IMR-90 (cell line): Measurements from ENCODE around the gene APP. TPM values are rescaled to one million over a fixed set of nuclear protein-coding genes. Genes with fewer than 3 reads are reported as not detected.

ENCODE experiments used
- ATAC-seq: fragments of 200-7000 bp; cut with Tn5 transposase; 2 replicates; pipeline ENCODE4 v1.9.1; 2020; ENCODE audit warnings: low read depth, mild to moderate bottlenecking, moderate library complexity
- BruUV-seq: library from RNA; stranded (reverse); fragments of 400-500 nt; replicated peaks from 2 replicates; lab custom pipeline; 2021; lab: Mats Ljungman, UMichigan
- CTCF ChIA-PET: fragments of 300-600 bp; formaldehyde crosslinking; extraction: SDS; loops from one replicate; lab custom pipeline; 2021; ENCODE audit warnings: antibody characterized with exemption; lab: Yijun Ruan, JAX
- POLR2A ChIA-PET: fragments of 300-600 bp; sonication (Branson Sonifier 250); formaldehyde crosslinking; loops from one replicate; lab custom pipeline; 2022; ENCODE audit warnings: antibody characterized with exemption; ENCODE audit not compliant: unreplicated experiment; lab: Charles Lee
- DNase-seq: peaks from one replicate; pipeline ENCODE4 v3.0.0; 2013
- H2AFZ ChIP-seq: replicated peaks from 2 replicates; pipeline ENCODE3; 2013; ENCODE audit warnings: low read length, mild to moderate bottlenecking; ENCODE audit not compliant: poor library complexity
- H2AK5ac ChIP-seq: 2 replicates; pipeline ENCODE4 v1.6.1; 2013; ENCODE audit warnings: low read depth, low read length, inconsistent platforms
- H2AK9ac ChIP-seq: replicated peaks from 2 replicates; pipeline ENCODE3; 2013; ENCODE audit warnings: mild to moderate bottlenecking, low read depth, low read length, moderate library complexity; ENCODE audit not compliant: poor library complexity
- H2BK120ac ChIP-seq: 2 replicates; pipeline ENCODE4 v1.6.1; 2013; ENCODE audit warnings: low read depth, low read length, inconsistent platforms
- H2BK15ac ChIP-seq: 3 replicates; pipeline ENCODE4 v1.6.1; 2013; ENCODE audit warnings: low read depth, low read length, inconsistent platforms
- H2BK20ac ChIP-seq: 2 replicates; pipeline ENCODE4 v1.6.1; 2013; ENCODE audit warnings: low read depth, mild to moderate bottlenecking, inconsistent platforms, low read length, moderate library complexity
- H2BK5ac ChIP-seq: 2 replicates; pipeline ENCODE4 v1.6.1; 2013; ENCODE audit warnings: mild to moderate bottlenecking, low read depth, low read length, inconsistent platforms; ENCODE audit not compliant: poor library complexity, severe bottlenecking
- H3K14ac ChIP-seq: replicated peaks from 2 replicates; pipeline ENCODE4 v1.6.1; 2013; ENCODE audit warnings: low read depth, low read length, inconsistent platforms
- H3K18ac ChIP-seq: 2 replicates; pipeline ENCODE4 v1.6.1; 2013; ENCODE audit warnings: low read depth, low read length, control low read depth
- H3K23ac ChIP-seq: 2 replicates; pipeline ENCODE4 v1.6.1; 2013; ENCODE audit warnings: low read depth, low read length, inconsistent platforms
- H3K27ac ChIP-seq: 2 replicates; pipeline ENCODE4 v1.5.1; 2013; ENCODE audit warnings: mild to moderate bottlenecking, control low read depth, low read length; ENCODE audit not compliant: insufficient read depth
- H3K27me3 ChIP-seq: 2 replicates; pipeline ENCODE4 v1.6.1; 2013; ENCODE audit warnings: low read length; ENCODE audit not compliant: control insufficient read depth, insufficient read depth
- H3K36me3 ChIP-seq: 2 replicates; pipeline ENCODE4 v1.6.1; 2013; ENCODE audit warnings: low read length, mixed read lengths; ENCODE audit not compliant: control insufficient read depth, insufficient read depth
- H3K4ac ChIP-seq: 2 replicates; pipeline ENCODE4 v1.6.1; 2013; ENCODE audit warnings: low read depth, low read length, inconsistent platforms
- H3K4me1 ChIP-seq: 2 replicates; pipeline ENCODE4 v1.6.1; 2013; ENCODE audit warnings: low read length, mixed read lengths; ENCODE audit not compliant: control insufficient read depth, insufficient read depth
- H3K4me2 ChIP-seq: 2 replicates; pipeline ENCODE4 v1.6.1; 2013; ENCODE audit warnings: low read depth, mild to moderate bottlenecking, control low read depth, low read length, moderate library complexity
- H3K4me3 ChIP-seq: 2 replicates; pipeline ENCODE4 v1.5.1; 2013; ENCODE audit warnings: low read depth, mild to moderate bottlenecking, control low read depth, low read length, moderate library complexity; ENCODE audit not compliant: insufficient read depth
- H3K56ac ChIP-seq: 2 replicates; pipeline ENCODE4 v1.6.1; 2013; ENCODE audit warnings: low read length, inconsistent platforms; ENCODE audit not compliant: insufficient read depth; ENCODE audit errors: extremely low read depth
- H3K79me1 ChIP-seq, 2 experiments: 2 replicates each; pipeline ENCODE4 v1.6.1; 2013; ENCODE audit warnings: low read length in 2 of 2, inconsistent platforms in 1 of 2, low read depth in 1 of 2
- H3K9ac ChIP-seq: 2 replicates; pipeline ENCODE4 v1.6.1; 2013; ENCODE audit warnings: low read depth, low read length, control low read depth
- H3K9me1 ChIP-seq: 2 replicates; pipeline ENCODE4 v1.6.1; 2013; ENCODE audit warnings: low read length, inconsistent platforms; ENCODE audit not compliant: insufficient read depth
- H3K9me3 ChIP-seq: 2 replicates; pipeline ENCODE4 v1.6.1; 2013; ENCODE audit warnings: low read length; ENCODE audit not compliant: control insufficient read depth, insufficient read depth
- H4K20me1 ChIP-seq: 2 replicates; pipeline ENCODE4 v1.6.1; 2013; ENCODE audit warnings: low read length, inconsistent platforms; ENCODE audit not compliant: insufficient read depth
- H4K5ac ChIP-seq: 2 replicates; pipeline ENCODE4 v1.6.1; 2013; ENCODE audit warnings: mild to moderate bottlenecking, low read depth, low read length, control low read depth
- H4K8ac ChIP-seq, 2 experiments: 2 replicates each; pipeline ENCODE4 v1.6.1; 2013; ENCODE audit warnings: low read depth in 2 of 2, low read length in 2 of 2, control low read depth in 1 of 2, inconsistent platforms in 1 of 2
- H4K91ac ChIP-seq: 2 replicates; pipeline ENCODE4 v1.6.1; 2013; ENCODE audit warnings: low read depth, low read length, inconsistent platforms; ENCODE audit not compliant: insufficient read depth
- MAFK ChIP-seq: IDR thresholded peaks from 2 replicates; pipeline ENCODE4 v1.6.1; 2012; ENCODE audit warnings: low read depth, low read length, improper control_type of control experiment
- MAZ ChIP-seq: IDR thresholded peaks from 2 replicates; pipeline ENCODE4 v1.6.1; 2012; ENCODE audit warnings: low read depth, mild to moderate bottlenecking, low read length, improper control_type of control experiment, moderate library complexity, borderline replicate concordance
- POLR2A ChIP-seq: IDR thresholded peaks from 2 replicates; pipeline ENCODE4 v1.6.1; 2012; ENCODE audit warnings: mild to moderate bottlenecking, low read depth, low read length
- RAD21 ChIP-seq: IDR thresholded peaks from 2 replicates; pipeline ENCODE4 v1.6.1; 2012; ENCODE audit warnings: low read length, improper control_type of control experiment
- WGBS, 2 experiments: methylation state at CpG; one replicate each; pipeline versions ENCODE4 v1.1.5 to v1.1.7; 2013; ENCODE audit warnings: missing lambda C conversion rate in 2 of 2; ENCODE audit not compliant: insufficient read length in 1 of 2; ENCODE audit errors: extremely low coverage in 2 of 2; 5-methylcytosine and 5-hydroxymethylcytosine counted together
- dilution Hi-C: fragments of 300-500 bp; cut with HindIII; formaldehyde crosslinking; loops from one replicate; pipeline ENCODE4 v1.14.3; 2018; ENCODE audit warnings: low sequenced_read_pairs; ENCODE audit not compliant: unreplicated experiment
- in situ Hi-C: fragments of 300-500 bp; cut with MboI; formaldehyde crosslinking; loops from 3 replicates; pipeline ENCODE4 v1.14.3; 2019; ENCODE audit warnings: low sequenced_read_pairs, inconsistent platforms, mixed read lengths
- intact Hi-C: fragments of 100-400 bp; cut with micrococcal nuclease; formaldehyde crosslinking; loops from 2 replicates; pipeline ENCODE4 v1.10.0; 2022
- polyA plus RNA-seq, 3 experiments: library from polyadenylated mRNA; depleted of rRNA; stranded (reverse); fragments of >200 nt; gene quantifications; 2 replicates each; pipeline ENCODE4 v1.2.3, GENCODE V29; 2012; ENCODE audit warnings: low replicate concordance in 1 of 3
- total RNA-seq: library from RNA; depleted of rRNA; stranded (reverse); fragments of >200 nt; gene quantifications from 2 replicates; pipeline ENCODE4 v1.2.3, GENCODE V29; 2012
- TF ChIP-seq, protein P1 (sequence below): fragments of 150-350 bp; IDR thresholded peaks from 2 replicates; pipeline ENCODE4 v1.6.1; 2016; ENCODE audit warnings: low read depth, mild to moderate bottlenecking, low read length, moderate library complexity, borderline replicate concordance

APP gene
- total and polyA plus RNA-seq, 2 of the 4 experiments (the other 2 are of a cell fraction), result 191 to 530 TPM

GRCh38 chr21:26028183-26028582 is 142.4 kb downstream of the APP start:
- Histone ChIP-seq H3K79me1 (peaks cover 38 to 61% of the 10 kb centered on the region in 2 experiments), H3K4me3 (no peak overlapping the region), H2BK20ac (no peak overlapping the region), H4K5ac (no peak overlapping the region), H3K9me3 (no peaks in the 10 kb centered on the region), H2BK5ac (no peak overlapping the region), H3K36me3 (peaks cover 12% of the 10 kb centered on the region), H2AK9ac (no peak overlapping the region), H3K4ac (no peak overlapping the region), H3K9me1 (peaks cover 4% of the 10 kb centered on the region; the same call in 1 of the 2 replicates), H3K56ac (no peak overlapping the region), H3K27me3 (no peaks in the 10 kb centered on the region), H3K4me1 (no peaks in the 10 kb centered on the region), H4K8ac (no peak overlapping the region), H2AK5ac (no peak overlapping the region), H3K23ac (no peak overlapping the region), H3K14ac (no peak overlapping the region), H2BK120ac (no peak overlapping the region), H3K27ac (no peak overlapping the region), H2BK15ac (no peak overlapping the region), H3K4me2 (no peak overlapping the region), H4K20me1 (peaks cover 4% of the 10 kb centered on the region; the same call in 1 of the 2 replicates), H4K91ac (no peak overlapping the region), H3K9ac (no peak overlapping the region), H2AFZ (no peak overlapping the region), H3K18ac (no peak overlapping the region)
- intact Hi-C loops, result no loop called here
- no CpG with 5 or more reads among the region's 4 CpGs for WGBS, 2 experiments
- TF ChIP-seq POLR2A (no peak), MAFK (no peak), MAZ (no peak), RAD21 (no peak)
- TF ChIP-seq, protein P1, sequence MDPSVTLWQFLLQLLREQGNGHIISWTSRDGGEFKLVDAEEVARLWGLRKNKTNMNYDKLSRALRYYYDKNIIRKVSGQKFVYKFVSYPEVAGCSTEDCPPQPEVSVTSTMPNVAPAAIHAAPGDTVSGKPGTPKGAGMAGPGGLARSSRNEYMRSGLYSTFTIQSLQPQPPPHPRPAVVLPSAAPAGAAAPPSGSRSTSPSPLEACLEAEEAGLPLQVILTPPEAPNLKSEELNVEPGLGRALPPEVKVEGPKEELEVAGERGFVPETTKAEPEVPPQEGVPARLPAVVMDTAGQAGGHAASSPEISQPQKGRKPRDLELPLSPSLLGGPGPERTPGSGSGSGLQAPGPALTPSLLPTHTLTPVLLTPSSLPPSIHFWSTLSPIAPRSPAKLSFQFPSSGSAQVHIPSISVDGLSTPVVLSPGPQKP, result no peak
- BruUV-seq, result no TSS peak
- CTCF ChIA-PET, result interaction anchor here (0.6 kb wide), 1 partner anchor 75 kb away, joined by 4 read pairs; no protein-coding TSS in a partner anchor
- POLR2A ChIA-PET, result no interaction called here
- in situ Hi-C loops, result no loop called here
- DNase-seq (no peak), ATAC-seq (no peak)
- dilution Hi-C loops, result no loop called here
